Measurements from ENCODE around the gene TMEM170A.

The TMEM170A gene

DNA sequence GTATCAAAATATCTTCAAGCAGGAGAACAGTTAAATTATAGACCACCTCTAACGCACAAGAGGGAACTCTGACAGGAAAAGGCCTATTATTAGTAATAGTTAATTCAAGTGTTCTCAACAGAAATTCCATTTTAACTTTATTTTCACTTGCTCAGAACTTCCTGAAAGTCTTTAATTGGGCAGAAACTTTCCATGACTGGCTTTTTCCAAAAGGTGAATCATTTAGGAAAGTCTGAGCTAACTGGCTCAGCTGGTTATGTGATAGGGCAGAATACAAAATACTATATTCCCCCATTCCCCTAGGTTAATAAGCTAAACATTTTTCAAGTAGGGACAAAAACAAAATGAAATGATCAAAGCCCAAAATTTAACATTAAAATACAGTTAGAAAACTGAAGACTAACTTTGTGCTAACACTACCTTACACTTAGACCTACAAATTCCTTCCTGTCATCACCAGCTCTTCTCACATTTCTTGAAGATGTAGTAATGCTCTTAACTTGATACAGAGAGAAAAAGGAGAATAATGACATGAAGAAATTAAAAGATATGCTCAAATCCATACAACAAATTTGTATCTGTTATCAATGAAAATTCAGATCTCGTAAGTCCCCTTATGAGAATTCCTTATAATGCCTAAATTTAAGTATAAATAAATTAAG lies 62.2 kb downstream of the TMEM170A start:
- DNase-seq (ENCODE audit: low read depth in 2 of 2): no peak

GRCh38 chr16:75401691-75402090 lies 62.8 kb downstream of the TMEM170A start:
- DNase-seq (ENCODE audit: low read depth in 2 of 2): no peak

- DNase-seq (ENCODE audit: low read depth in 2 of 2): no peak
Observed at GRCh38 chr16:75398333-75398732, 66.2 kb downstream of the TMEM170A start.

GRCh38 chr16:75394941-75395340 lies 69.5 kb downstream of the TMEM170A start:
- no peak for DNase-seq (ENCODE audit: low read depth in 2 of 2)
